SK-N-SH (cell line): ENCODE results near the gene OIP5. TPM values are rescaled to one million over a fixed set of nuclear protein-coding genes. Genes with fewer than 3 reads are reported as not detected.
"Not testable (repeated sequence)": the region's sequence is repeated elsewhere in the genome, so short reads cannot be mapped to it uniquely, and the experiment has no call there.

Source experiments
- CTCF ChIA-PET: fragments of 300-600, 350-600 bp; formaldehyde crosslinking; extraction: SDS; loops from one replicate; lab custom pipeline; 2021; lab: Yijun Ruan, JAX
- POLR2A ChIA-PET: fragments of 350-600 bp; sonication (Branson Sonifier 250); formaldehyde crosslinking; extraction: SDS; loops from one replicate; lab custom pipeline; 2020; ENCODE audit warnings: antibody characterized with exemption, inconsistent platforms; lab: Yijun Ruan, JAX
- DNase-seq: peaks from one replicate; pipeline ENCODE4 v3.0.0; 2012
- H2AFZ ChIP-seq: fragments of 200-600 bp; sonication (generic); 2 replicates; pipeline ENCODE4 v1.8.1; 2016; ENCODE audit warnings: antibody characterized with exemption, mild to moderate bottlenecking, low read depth
- H3F3A ChIP-seq: fragments of 200-600 bp; sonication (generic); replicated peaks from 2 replicates; pipeline ENCODE3; 2016; ENCODE audit warnings: antibody characterized with exemption, mild to moderate bottlenecking; ENCODE audit not compliant: insufficient read depth
- H3K27ac ChIP-seq, 2 experiments: fragments of 200-500 bp in 1 of 2; fragments of 200-600 bp in 1 of 2; sonication (Bioruptor generic) in 1 of 2; sonication (generic), shearing (Covaris generic) in 1 of 2; 2 replicates each; pipeline versions ENCODE4 v1.5.1 to v1.6.1; 2014 to 2016; ENCODE audit warnings: low read depth in 2 of 2, inconsistent platforms in 1 of 2, low read length in 1 of 2, mild to moderate bottlenecking in 1 of 2, mixed read lengths in 1 of 2
- H3K27me3 ChIP-seq: fragments of 200-600 bp; sonication (generic), shearing (Covaris generic); 2 replicates; pipeline ENCODE4 v1.6.1; 2016; ENCODE audit warnings: mixed run types; ENCODE audit not compliant: insufficient read depth
- H3K36me3 ChIP-seq, 2 experiments: fragments of 200-500 bp in 1 of 2; fragments of 200-600 bp in 1 of 2; sonication (Bioruptor generic) in 1 of 2; sonication (generic) in 1 of 2; replicated peaks in 1 of 2; 2 replicates each; pipeline versions ENCODE3 to v1.5.1; 2014 to 2016; ENCODE audit warnings: low read length in 1 of 2, mild to moderate bottlenecking in 1 of 2; ENCODE audit not compliant: insufficient read depth in 2 of 2, control insufficient read depth in 1 of 2
- H3K4me1 ChIP-seq, 2 experiments: fragments of 200-500 bp in 1 of 2; fragments of 200-600 bp in 1 of 2; sonication (Bioruptor generic) in 1 of 2; sonication (generic), shearing (Covaris generic) in 1 of 2; 2 replicates each; pipeline versions ENCODE4 v1.5.1 to v1.6.1; 2014 to 2016; ENCODE audit warnings: low read depth in 1 of 2, low read length in 1 of 2, mixed run types in 1 of 2; ENCODE audit not compliant: insufficient read depth in 2 of 2, control insufficient read depth in 1 of 2
- H3K4me2 ChIP-seq: fragments of 200-600 bp; sonication (generic), shearing (Covaris generic); 2 replicates; pipeline ENCODE4 v1.6.1; 2017; ENCODE audit warnings: mixed run types
- H3K4me3 ChIP-seq, 2 experiments: fragments of 200-500 bp in 1 of 2; fragments of 200-600 bp in 1 of 2; sonication (Bioruptor generic) in 1 of 2; sonication (generic), shearing (Covaris generic) in 1 of 2; 2 replicates each; pipeline versions ENCODE4 v1.5.1 to v1.8.1; 2014 to 2016; ENCODE audit warnings: low read depth in 2 of 2, inconsistent platforms in 1 of 2, low read length in 1 of 2, mild to moderate bottlenecking in 1 of 2, mixed read lengths in 1 of 2, moderate library complexity in 1 of 2
- H3K79me2 ChIP-seq: fragments of 200-600 bp; sonication (generic); 2 replicates; pipeline ENCODE4 v1.8.1; 2017; ENCODE audit warnings: mild to moderate bottlenecking; ENCODE audit not compliant: insufficient read depth
- H3K9ac ChIP-seq: fragments of 200-600 bp; sonication (generic); 2 replicates; pipeline ENCODE4 v1.6.1; 2017; ENCODE audit warnings: mixed run types
- H3K9me2 ChIP-seq: fragments of 200-600 bp; sonication (generic); 2 replicates; pipeline ENCODE4 v1.6.1; 2017; ENCODE audit warnings: mixed run types
- H3K9me3 ChIP-seq: fragments of 200-600 bp; sonication (generic); 2 replicates; pipeline ENCODE4 v1.6.1; 2017; ENCODE audit warnings: mixed run types, mild to moderate bottlenecking, moderate library complexity
- H4K20me1 ChIP-seq: fragments of 200-600 bp; sonication (generic); 2 replicates; pipeline ENCODE4 v1.6.1; 2017; ENCODE audit warnings: mild to moderate bottlenecking, mixed run types; ENCODE audit not compliant: insufficient read depth
- FOSL2 ChIP-seq: IDR thresholded peaks from 2 replicates; pipeline ENCODE4 v1.4.0; 2012; ENCODE audit warnings: low read depth, mild to moderate bottlenecking, moderate library complexity, borderline replicate concordance
- FOXJ3 ChIP-seq: sonication (generic); formaldehyde crosslinking; IDR thresholded peaks from 2 replicates; pipeline ENCODE4 v1.5.1; 2020; ENCODE audit warnings: mild to moderate bottlenecking, missing genetic modification reagents
- GATA2 ChIP-seq: sonication (generic); formaldehyde crosslinking; IDR thresholded peaks from 2 replicates; pipeline ENCODE4 v1.5.0; 2020; ENCODE audit warnings: mild to moderate bottlenecking, missing genetic modification reagents
- MEF2A ChIP-seq: IDR thresholded peaks from 2 replicates; pipeline ENCODE4 v1.4.0; 2012; ENCODE audit warnings: low read depth, borderline replicate concordance
- NFIC ChIP-seq: IDR thresholded peaks from 2 replicates; pipeline ENCODE4 v1.4.0; 2012; ENCODE audit warnings: borderline replicate concordance
- NRF1 ChIP-seq: IDR thresholded peaks from 2 replicates; pipeline ENCODE4 v1.6.1; 2012; ENCODE audit warnings: low read depth, mild to moderate bottlenecking, low read length
- PBX3 ChIP-seq: IDR thresholded peaks from 2 replicates; pipeline ENCODE4; 2012
- POLR2AphosphoS5 ChIP-seq: IDR thresholded peaks from 2 replicates; pipeline ENCODE4 v1.6.1; 2012; ENCODE audit warnings: low read depth, low read length
- RAD21 ChIP-seq: IDR thresholded peaks from 2 replicates; pipeline ENCODE4 v1.6.1; 2012; ENCODE audit warnings: mild to moderate bottlenecking, low read length
- RCOR1 ChIP-seq: fragments of 150-350 bp; IDR thresholded peaks from 2 replicates; pipeline ENCODE4 v1.6.1; 2017; ENCODE audit warnings: antibody characterized with exemption, low read length
- RFX5 ChIP-seq: IDR thresholded peaks from 2 replicates; pipeline ENCODE4 v1.6.1; 2012; ENCODE audit warnings: mild to moderate bottlenecking, improper control_type of control experiment, low read length
- RXRA ChIP-seq: IDR thresholded peaks from 2 replicates; pipeline ENCODE4 v1.4.0; 2012; ENCODE audit warnings: low read depth, mild to moderate bottlenecking, borderline replicate concordance
- TAF1 ChIP-seq: IDR thresholded peaks from 2 replicates; pipeline ENCODE4 v1.6.1; 2012; ENCODE audit warnings: low read depth, mild to moderate bottlenecking, low read length, moderate library complexity, borderline replicate concordance
- TCF12 ChIP-seq: IDR thresholded peaks from 2 replicates; pipeline ENCODE4 v1.4.0; 2012
- USF1 ChIP-seq: IDR thresholded peaks from 2 replicates; pipeline ENCODE4 v1.4.0; 2012; ENCODE audit warnings: low read depth, borderline replicate concordance
- WGBS: methylation state at CpG from one replicate; pipeline ENCODE4 v1.1.6; 2017; ENCODE audit warnings: low lambda C conversion rate; 5-methylcytosine and 5-hydroxymethylcytosine counted together
- polyA plus RNA-seq, 3 experiments: library from polyadenylated mRNA; depleted of rRNA; stranded (reverse); fragments of >200 nt; gene quantifications; 2 replicates each; pipeline ENCODE4 v1.2.3, GENCODE V29; 2012
- TF ChIP-seq, protein P1 (sequence below): fragments of 200-600 bp; sonication (generic); IDR thresholded peaks from 2 replicates; pipeline ENCODE4 v1.6.1; 2017; ENCODE audit warnings: antibody characterized with exemption, mild to moderate bottlenecking, moderate library complexity
- TF ChIP-seq, protein P2 (sequence below): fragments of 150-350 bp; IDR thresholded peaks from 2 replicates; pipeline ENCODE4 v1.6.1; 2017; ENCODE audit warnings: antibody characterized with exemption, low read length, low read depth, borderline replicate concordance

The OIP5 gene
- polyA plus RNA-seq, 1 of the 3 experiments (the other 2 are of a cell fraction): 8.4 TPM

- H3K36me3 ChIP-seq: peaks cover 10 to 38% of the 10 kb centered on the region in 2 experiments
- H3K9ac ChIP-seq: no peak overlapping the region
- H3K27ac ChIP-seq: no peak overlapping the region
- H3F3A ChIP-seq: peaks cover 5% of the 10 kb centered on the region
- TF ChIP-seq FOXJ3 (no peak), RCOR1 (no peak), NFIC (no peak), PBX3 (no peak), USF1 (no peak), TCF12 (no peak), FOSL2 (no peak), GATA2 (CRISPR knock-in tag) (no peak), RXRA (no peak), NRF1 (no peak), RAD21 (no peak), MEF2A (no peak), POLR2AphosphoS5 (no peak), RFX5 (no peak), TAF1 (no peak)
- TF ChIP-seq, protein P1, sequence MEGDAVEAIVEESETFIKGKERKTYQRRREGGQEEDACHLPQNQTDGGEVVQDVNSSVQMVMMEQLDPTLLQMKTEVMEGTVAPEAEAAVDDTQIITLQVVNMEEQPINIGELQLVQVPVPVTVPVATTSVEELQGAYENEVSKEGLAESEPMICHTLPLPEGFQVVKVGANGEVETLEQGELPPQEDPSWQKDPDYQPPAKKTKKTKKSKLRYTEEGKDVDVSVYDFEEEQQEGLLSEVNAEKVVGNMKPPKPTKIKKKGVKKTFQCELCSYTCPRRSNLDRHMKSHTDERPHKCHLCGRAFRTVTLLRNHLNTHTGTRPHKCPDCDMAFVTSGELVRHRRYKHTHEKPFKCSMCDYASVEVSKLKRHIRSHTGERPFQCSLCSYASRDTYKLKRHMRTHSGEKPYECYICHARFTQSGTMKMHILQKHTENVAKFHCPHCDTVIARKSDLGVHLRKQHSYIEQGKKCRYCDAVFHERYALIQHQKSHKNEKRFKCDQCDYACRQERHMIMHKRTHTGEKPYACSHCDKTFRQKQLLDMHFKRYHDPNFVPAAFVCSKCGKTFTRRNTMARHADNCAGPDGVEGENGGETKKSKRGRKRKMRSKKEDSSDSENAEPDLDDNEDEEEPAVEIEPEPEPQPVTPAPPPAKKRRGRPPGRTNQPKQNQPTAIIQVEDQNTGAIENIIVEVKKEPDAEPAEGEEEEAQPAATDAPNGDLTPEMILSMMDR: no peak
- TF ChIP-seq, protein P2, sequence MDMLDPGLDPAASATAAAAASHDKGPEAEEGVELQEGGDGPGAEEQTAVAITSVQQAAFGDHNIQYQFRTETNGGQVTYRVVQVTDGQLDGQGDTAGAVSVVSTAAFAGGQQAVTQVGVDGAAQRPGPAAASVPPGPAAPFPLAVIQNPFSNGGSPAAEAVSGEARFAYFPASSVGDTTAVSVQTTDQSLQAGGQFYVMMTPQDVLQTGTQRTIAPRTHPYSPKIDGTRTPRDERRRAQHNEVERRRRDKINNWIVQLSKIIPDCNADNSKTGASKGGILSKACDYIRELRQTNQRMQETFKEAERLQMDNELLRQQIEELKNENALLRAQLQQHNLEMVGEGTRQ: no peak
- 95% methylated on average over 1 of the region's 1 CpG for WGBS
- H3K27me3 ChIP-seq: no peaks in the 10 kb centered on the region
- POLR2A ChIA-PET: no interaction called here
- H3K79me2 ChIP-seq: no peaks in the 10 kb centered on the region
- H4K20me1 ChIP-seq: no peaks in the 10 kb centered on the region
- H3K4me1 ChIP-seq: no peaks in the 10 kb centered on the region
- H3K9me3 ChIP-seq: no peaks in the 10 kb centered on the region
- H3K9me2 ChIP-seq: no peaks in the 10 kb centered on the region
- CTCF ChIA-PET: no interaction called here
- H2AFZ ChIP-seq: no peak overlapping the region
- H3K4me2 ChIP-seq: no peak overlapping the region
- DNase-seq: no peak
- no peak overlapping the region for H3K4me3 ChIP-seq
Measured at GRCh38 chr15:41301587-41301986, 30.8 kb downstream of the OIP5 start.

DNA sequence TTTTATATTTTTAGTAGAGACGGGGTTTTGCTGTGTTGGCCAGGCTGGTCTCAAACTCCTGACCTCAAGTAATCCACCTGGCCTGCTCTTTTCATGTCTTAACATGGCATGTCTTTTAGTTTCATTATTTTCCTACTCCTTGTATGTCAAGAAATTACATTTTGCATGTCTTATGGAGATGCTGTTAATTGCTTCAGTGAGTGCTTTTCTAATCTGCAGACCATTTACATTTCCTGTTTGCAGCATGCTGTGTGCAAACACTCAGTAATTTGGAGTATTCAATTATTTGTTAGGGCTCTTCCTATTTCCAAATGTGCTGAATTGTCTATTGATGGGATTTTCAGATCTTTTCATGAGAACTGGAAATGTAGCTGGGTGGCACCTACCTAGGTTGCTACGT, 31.3 kb downstream of the OIP5 start:
- H3K9me3 ChIP-seq, H3K9ac ChIP-seq, H3K27me3 ChIP-seq, H3F3A ChIP-seq, H3K79me2 ChIP-seq, H3K27ac ChIP-seq, H2AFZ ChIP-seq, CTCF ChIA-PET, POLR2A ChIA-PET, DNase-seq, H3K4me2 ChIP-seq, H3K9me2 ChIP-seq, H3K4me3 ChIP-seq, H3K4me1 ChIP-seq, H4K20me1 ChIP-seq: not testable (repeated sequence)
- WGBS: 100% methylated on average over 2 of the region's 2 CpGs
- H3K36me3 ChIP-seq: peaks cover 10 to 41% of the 10 kb centered on the region in 2 experiments
